NCI-H2227 treated with DMSO at 0.1 percent for 48 hours (cell line): Measurements from ENCODE around the gene ZNF365.
"Not testable (repeated sequence)": the region's sequence is repeated elsewhere in the genome, so short reads cannot be mapped to it uniquely, and the experiment has no call there.

Experiments used
- DNase-seq: peaks from one replicate; lab custom pipeline; 2025; lab: John Stamatoyannopoulos, UW

The ZNF365 gene

DNA sequence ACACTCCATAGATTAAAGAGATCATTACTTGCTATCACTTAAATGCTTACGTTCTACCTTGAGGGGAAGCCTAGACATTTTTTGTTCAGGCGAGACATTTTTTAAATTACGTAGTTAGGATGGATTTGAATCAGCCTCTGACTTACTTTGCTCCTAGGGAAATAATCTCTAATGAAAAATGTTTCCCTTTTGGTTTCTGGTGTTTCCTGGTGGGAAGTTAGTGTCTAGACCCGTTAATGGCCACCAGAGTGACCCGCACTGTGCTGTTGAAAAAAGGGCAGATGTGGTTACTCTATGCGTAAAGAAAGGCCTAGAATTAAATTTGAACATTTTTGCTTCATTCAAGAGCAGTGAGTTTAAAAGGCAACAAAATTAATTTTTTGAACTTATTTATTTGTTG lies 3.8 kb downstream of the ZNF365 start:
- no peak for DNase-seq

DNA sequence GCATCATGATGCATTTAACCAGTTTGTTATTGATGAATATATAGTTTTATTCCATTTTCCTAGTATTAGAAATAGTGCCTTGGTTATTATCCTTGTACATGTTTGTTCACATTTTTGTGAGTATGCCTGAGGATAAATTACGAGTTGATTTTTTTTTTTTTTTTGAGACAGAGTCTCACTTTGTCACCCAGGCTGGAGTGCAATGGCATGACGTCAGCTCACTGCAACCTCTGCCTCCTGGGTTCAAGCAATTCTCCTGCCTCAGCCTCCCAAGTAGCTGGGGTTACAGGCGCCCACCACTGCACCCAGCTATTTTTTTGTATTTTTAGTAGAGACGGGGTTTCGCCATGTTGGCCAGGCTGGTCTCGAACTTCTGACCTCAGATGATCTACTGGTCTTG lies 4.7 kb downstream of the ZNF365 start:
- not testable (repeated sequence) for DNase-seq

DNA sequence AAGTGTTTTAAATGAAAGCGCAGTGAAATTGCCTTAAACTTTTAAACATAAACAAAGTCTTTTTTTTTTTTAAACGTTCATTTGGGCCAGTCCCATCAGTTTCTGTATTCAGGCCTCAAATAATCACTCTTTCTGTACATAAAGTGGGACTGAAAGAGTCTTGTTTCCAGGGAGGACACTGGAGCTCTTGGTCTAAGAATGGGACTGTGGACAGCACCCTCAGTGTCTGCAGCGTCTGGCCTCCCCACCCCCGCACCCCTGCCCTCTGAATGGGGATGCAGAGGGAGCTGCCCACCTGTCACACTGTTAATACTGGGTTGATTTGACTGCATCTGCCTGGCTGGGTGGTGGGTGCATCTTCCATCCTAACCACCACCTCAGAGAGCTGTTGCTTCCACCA lies 5.2 kb downstream of the ZNF365 start:
- DNase-seq = no peak

DNA sequence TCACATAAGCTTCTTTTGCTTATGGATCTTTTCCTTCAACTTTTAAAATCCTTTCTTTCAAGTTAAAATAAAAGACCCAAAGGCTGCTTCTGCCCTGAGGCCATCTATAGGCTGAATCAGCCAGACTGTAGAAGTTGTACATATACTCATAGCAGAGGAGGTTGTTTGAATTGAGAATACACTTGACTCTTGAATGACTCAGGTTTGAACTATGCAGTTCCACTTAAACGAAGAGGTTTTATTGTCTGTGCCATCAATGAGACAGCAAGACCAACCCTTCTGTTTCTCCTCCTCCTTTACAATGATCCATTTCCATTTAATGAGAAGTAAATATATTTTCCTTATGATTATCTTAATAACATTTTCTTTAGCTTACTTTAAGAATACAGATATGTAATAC lies 5.8 kb downstream of the ZNF365 start:
- no peak for DNase-seq

DNA sequence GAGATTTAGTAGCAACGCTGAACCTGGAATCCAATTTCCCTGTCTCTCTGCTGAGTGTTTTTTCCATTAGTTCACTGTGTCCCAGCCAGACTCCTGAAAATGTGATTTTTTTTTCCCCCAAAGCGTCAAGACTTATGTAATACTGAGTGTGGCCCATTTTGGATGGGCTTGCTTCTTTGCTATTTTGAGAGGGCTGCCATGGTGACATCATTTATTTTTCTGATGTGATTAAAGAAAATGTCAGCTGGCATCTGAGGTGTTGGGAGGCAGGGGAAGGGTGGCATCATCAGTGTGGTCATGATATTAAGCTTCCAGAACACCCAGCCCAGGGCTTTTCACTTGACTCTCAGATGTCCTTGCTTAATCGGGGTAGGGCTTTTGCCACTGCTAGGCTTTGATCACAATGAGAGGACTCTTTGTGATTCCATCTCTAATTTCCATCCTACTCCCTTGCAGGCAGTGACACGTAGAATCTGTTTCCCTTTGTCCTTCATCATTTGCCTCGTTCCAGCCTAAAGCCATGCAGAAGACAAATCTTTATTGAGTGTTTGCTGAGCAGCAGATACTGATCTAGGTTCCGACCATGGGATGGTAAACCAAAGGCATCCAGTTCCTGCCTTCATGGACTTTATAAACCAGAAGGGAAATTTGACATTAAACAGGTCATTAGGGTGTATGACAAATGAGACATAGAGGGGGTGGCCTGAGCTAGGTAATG lies 7.4 kb downstream of the ZNF365 start:
- no peak for DNase-seq

DNA sequence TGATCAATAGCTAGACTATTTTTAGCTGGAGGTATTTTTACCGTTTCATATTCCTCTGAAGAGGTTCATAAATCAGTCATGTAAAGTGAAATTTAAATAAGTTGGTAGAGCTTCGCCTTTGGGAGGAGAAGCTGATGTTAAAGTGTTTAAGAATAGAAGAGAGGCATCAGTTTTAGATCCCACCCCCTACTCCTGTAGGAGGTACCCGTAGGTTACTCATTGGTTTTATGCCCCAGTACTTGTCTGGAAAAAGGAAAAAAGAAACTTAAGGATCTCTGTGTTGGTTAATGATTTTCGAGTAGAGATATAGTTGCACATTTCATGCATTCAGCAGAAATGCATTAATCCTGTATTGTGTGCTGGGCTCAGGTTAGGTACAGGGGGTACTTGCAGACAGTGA lies 8.7 kb downstream of the ZNF365 start:
- no peak for DNase-seq

DNA sequence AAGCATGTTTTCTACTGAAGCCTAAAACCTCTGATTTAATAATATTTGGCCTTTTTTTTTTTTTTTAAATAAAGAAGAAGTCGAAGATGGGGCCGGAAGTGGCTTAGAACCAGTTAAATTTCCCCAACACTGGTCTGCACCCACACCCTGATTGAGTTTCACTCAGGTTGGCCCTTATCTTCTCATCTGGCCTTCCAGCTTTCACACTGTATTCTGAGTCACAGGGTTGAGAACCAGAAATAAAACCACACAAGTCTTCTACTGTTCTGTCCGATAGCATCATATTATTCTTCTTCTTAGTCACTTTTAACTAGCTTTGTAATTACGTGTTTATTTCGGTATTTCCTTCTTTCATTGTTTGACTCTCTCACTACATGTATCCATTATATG lies 9.9 kb downstream of the ZNF365 start:
- no peak for DNase-seq

DNA sequence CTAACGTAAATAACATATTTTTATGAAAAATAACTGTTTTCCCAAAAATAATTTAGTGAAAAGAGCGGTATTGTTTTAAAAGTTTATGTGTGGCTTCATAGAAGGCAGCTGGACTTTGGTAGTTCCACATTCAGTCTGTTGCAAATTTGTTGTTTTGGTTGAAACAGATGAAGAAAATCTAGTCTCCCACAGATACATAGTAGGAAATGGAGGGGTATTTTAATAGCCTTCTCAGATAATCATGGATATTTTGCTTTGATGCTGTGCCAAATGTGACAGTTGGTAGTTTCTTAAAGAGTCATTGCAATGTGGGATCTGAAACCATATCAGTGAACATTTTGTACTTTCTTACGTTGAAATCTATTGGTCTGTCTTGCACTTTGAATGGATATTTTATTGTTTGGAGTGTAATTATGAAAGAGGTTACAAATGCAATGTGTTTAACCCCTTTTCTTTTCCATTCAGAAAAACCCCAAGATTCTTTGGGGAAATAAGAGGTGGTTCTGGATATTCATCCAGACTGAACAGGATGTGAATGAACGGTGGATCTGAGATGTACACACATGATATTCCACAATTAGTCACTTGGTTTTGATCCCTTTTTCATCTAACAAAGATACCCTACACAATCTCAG lies 10.4 kb downstream of the ZNF365 start:
- no peak for DNase-seq

DNA sequence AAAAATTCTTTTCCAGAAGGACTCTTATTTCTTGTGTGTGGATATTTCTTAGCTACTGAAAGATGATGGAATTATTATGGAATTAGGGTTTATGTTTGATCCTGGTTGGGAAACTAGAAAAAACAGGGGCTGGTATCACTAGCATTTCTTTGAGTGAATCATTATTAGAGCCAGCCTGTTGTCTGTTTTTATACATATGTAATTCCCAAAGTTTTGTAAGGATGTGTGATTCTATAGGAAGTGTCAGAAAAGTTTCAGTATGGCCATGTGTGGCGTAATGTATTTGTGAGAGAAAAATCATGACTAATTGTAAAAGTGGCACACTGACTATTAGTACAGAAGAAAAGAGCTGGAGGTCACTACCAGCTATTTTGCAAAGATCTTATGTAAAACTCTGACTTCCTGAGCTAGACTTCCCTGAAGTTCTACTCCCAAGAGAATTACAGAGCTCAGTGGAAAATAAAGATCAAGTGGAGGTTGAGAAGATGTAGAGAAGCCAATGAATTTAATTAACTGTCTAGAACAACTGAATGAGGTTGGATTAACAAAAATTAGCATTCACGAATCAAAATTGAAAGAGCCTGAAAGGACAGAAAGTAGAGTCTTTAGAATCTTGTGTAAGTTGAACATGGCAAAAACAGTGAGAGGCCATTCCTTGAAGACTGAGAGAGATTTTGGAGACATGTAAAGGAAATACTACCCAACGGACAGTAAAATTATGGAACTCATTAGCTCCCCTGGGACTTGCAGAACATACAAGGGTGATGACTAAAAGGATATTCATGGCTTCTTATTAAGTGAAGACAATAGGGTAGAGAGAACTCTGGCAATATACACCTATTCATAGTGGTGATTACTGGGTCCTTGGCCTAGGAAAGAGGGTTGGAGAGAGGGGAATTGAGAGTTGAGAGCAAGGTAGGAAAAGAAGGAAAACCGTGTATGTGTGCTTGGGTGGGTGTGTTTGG lies 12.5 kb downstream of the ZNF365 start:
- DNase-seq = no peak

DNA sequence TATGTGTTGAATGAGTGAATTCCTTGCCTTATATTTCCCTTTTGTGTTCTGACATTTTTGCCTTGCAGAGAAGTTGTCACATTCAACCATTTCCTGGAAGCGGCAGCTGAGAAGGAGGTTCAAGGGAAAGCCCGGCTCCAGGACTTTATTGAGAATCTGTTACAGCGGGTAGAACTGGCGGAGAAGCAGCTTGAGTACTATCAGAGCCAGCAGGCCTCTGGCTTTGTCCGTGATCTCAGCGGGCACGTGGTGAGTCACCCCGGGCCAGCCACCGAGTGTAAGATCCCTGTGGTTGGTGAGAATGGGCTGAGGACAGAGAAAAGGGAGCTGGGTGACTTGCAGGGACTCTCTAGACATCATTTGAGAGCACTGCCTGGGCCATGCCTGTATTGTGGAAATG lies 14.2 kb downstream of the ZNF365 start:
- no peak for DNase-seq

DNA sequence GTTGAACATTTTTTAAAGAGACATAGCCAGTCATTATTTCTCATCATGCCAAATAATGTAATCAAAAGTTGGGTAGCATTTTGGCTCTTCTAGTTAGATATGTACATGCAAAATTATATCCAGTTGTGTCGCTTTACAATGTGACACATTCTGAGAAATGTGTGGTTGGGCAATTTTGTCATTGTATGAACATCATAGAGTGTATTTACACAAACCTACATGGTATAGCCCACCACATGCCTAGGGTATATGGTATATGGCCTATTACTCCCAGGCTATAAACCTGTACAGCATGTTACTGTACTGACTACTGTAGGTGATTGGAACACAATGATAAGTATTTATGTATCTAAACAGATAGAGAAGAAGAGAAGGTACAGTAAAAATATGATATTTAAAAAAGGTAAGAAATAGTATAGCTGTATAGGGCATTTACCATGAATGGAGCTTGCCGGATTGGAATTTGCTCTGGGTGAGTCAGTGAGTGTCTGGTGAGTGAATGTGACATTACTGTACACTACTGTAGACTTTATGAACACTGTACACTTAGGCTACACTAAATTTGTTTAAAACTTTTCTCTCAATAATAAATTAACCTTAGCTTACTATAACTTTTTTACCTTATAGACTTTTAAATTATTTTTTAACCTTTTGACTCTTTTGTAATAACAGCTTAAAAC lies 16.5 kb downstream of the ZNF365 start:
- no peak for DNase-seq

DNA sequence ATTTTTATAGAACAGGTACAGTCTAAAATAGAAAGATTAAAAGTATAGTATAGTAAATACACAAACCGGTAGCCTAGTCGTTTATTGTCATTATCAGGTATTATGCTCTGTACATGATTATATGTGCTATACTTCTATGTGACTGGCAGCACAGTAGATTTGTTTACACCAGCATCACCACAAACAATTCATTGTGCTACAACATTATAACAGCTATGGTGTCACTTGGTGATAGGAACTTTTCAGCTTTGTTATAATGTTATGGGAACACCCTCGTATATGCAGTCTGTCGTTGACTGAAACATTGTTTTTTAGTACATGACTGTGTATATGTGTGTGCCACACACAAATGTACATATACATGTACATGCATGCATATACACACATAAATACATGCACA lies 19.1 kb downstream of the ZNF365 start:
- no peak for DNase-seq

DNA sequence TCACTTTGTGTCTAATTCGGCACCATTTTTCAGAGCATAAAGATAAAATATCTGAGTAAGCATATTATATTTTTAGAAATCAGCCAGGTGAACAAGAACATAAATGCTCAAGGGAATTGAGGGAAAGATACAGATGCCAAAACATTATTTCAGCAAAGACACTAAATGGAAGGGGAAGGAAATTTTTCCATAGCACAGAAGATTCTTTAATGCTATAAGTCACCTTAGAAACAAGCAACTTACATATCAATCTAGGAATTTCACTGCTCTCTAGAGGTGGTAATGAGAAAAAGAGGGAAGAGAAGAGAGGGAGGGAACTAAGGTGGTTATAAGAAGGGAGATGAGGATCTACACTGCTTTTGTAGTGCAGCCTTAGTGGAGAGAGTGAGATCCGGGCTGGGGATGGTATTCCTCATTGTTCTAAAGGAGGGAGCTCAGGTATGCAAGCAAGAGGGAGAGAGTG lies 20.4 kb downstream of the ZNF365 start:
- DNase-seq = no peak

DNA sequence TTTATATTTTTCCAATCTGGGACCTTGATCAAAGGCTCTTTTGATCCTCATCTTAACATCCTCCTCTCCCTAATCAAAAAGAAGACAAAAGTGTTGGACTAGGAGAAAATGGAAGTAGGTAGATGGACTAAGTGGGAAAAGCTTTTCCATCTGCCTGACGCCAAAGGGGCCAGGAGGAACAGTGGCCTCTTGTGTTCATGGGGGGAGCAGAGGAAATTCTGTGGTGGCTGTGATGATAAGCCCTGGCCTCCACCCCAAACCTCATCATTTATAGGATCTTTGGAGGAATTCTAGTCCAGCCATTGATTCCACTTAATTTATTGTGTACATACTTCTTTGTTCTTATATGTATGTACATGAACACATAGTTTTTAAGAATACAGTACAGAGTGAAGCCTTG lies 21.7 kb downstream of the ZNF365 start:
- DNase-seq = no peak

DNA sequence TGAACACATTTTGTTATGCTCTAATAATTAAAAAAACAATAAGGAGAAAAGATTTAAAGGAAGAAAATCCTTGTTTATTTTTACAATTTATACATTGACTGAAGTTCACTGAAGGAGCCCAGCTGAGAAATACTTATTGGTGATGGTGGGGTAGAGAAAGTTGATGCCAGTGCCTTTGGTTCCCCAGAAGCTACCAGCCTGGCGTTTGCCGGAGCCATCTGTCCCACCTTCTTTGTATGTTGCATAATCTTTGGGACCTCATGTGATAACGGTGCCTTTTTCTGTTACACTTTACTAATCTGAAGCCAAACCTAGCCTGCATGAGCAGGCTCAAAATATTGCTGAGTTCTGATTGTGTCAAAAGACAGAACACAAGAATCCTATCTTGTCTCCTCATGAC lies 22.7 kb downstream of the ZNF365 start:
- no peak for DNase-seq

DNA sequence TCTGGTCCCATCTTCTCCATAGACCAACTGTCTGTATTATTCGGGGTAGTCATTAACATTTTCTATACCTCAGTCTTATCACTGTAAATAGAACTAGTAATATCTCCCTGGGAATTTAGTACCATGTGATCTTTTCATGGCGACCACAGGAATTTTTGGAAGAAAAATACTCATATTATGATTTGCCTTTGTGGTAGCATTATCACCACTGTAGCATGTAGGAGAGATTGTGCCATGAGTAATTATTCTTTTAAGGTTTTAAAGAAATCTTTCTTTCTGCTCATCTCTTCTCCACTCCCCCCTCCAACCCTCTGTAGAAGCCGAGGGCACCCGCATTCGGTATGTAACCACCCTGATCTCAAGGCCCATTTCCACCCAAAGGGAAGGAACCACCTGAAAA lies 25.0 kb downstream of the ZNF365 start:
- DNase-seq = no peak

DNA sequence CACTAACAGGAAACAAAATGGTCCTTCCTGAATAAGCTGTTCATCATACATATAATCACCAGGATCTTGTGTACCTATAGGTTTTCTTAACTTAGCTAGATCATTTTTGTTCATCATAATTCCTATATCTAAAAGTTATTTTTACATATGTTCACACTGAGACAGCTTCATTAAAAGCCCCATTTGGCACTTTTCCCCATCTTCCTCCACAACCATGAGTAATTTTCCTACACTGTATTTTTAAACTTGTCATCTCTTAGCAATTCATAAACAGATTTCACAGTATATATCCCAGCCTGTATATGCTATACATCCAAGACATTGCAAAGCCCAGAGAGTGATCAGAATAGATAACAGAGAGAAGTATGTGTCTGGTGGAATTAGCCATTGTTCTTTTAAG lies 28.3 kb downstream of the ZNF365 start:
- DNase-seq = no peak

DNA sequence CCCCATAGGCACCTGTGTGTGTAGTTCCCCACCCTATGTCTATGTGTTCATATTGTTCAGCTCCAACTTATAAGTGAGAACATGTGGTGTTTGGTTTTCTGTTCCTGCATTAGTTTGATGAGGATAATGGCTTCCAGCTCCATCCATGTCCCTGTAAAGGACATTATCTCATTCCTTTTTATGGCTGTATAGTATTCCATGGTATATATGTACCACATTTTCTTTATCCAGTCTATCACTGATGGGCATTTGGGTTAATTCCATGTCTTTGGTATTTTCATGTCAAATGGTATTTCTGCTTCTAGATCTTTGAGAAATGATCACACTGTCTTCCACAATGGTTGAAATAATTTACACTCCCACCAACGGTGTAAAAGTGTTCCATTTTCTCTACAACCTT lies 36.4 kb downstream of the ZNF365 start:
- DNase-seq = not testable (repeated sequence)

DNA sequence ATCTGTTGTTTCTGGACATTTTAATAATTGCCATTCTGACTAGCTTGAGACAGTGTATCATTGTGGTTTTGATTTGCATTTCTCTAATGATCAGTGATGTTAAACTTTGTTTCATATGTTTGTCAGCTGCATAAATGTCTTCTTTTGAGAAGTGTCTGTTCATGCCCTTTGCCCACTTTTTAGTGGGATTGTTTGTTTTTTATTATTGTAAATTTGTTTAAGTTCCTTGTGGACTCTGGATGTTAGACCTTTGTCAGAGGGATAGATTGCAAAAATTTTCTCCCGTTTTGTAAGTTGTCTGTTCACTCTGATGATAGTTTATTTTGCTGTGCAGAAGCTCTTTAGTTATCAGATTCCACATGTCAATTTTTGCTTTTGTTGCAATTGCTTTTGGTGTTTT lies 36.8 kb downstream of the ZNF365 start:
- not testable (repeated sequence) for DNase-seq

DNA sequence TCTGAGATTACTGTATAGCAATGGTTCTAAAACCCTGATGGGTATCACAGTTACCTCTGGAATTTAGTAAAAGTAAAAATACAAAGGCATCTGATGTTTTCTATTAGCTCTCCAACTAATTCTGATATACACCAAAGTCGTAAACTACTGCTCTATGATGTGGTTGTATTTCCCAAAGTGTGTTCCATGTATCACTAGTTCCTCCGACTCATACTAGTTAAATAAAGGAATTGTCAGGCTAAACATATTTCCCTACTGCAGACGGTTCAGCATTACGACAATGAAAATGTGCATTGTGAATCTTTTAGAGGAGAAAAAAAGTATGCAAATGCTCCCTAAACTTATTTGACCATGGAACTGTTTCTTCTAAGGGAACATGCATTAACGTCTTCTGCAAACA lies 38.9 kb downstream of the ZNF365 start:
- DNase-seq = no peak

DNA sequence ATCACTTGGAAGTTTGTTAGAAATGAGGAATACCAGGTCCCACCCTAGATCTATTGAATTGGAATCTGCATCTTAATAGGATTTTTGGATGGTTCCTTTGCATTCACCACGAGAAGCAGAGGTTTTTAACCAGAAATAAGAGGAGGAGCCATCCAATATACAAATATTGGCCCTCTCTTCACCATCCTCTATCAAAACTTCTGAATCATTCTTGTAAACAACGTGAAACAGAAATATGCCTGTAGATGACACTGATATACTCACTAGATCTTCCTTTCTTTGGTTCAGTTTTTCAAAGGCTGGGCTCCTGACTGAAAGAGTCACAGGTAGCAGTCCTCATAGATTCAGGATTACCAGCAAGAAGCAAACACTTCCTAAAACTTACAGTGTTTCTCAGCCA lies 39.5 kb downstream of the ZNF365 start:
- no peak for DNase-seq

DNA sequence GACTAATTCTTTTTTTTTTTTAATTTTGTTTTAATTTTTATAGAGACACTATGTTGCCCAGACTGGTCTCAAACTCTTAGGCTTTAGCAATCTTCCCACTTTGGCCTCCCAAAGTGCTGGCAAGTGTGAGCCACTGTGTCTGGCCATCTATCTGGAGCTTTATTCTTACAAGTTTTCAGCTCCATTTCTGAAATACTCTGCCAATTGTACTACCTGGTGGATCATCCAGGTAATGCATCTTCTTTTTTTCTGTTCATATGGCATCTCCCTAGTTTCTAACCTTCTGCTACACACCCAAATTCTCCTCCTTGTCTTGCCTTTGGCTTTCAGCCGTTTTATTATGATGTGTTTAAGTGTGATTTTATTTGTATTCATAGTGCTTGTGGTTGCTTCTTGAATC lies 40.2 kb downstream of the ZNF365 start:
- no peak for DNase-seq
